ENCODE measurements around the gene TMPRSS11B. TPM values are rescaled to one million over a fixed set of nuclear protein-coding genes. Genes with fewer than 3 reads are reported as not detected.

Gene TMPRSS11B
- total and polyA plus RNA-seq, 2 of the 13 experiments (the other 11 are each of a cell fraction or from before 2014, with no cell fraction given), result not detected

- TF ChIP-seq PTBP1 (IDR thresholded peaks at IDR 0.05; ENCODE audit: low read depth, low read length, poor library complexity, severe bottlenecking), result no peak
Observed at GRCh38 chr4:68287704-68288392, 42.4 kb upstream of the TMPRSS11B start (continued).

- no peaks in the 10 kb centered on the region for H3K36me3 ChIP-seq (replicated peaks in 1 of 2; ENCODE audit: control insufficient read depth in 1 of 2, insufficient read depth in 2 of 2, low read length in 2 of 2)
- BruUV-seq (replicated peaks), result no TSS peak
- POLR2A ChIA-PET, result no interaction called here
- WGBS (ENCODE audit: low lambda C conversion rate), result 88% methylated on average over 3 of the region's 3 CpGs
- CTCF ChIA-PET (ENCODE audit: low intra/inter-chr PET ratio, low total read pairs), result no interaction called here
- H4K20me1 ChIP-seq (ENCODE audit: insufficient read depth, low read length), result no peaks in the 10 kb centered on the region
- H3K9me3 ChIP-seq (ENCODE audit: low read length), result no peaks in the 10 kb centered on the region
- no peaks in the 10 kb centered on the region for H3K79me2 ChIP-seq (ENCODE audit: insufficient read depth, low read length)
- peaks cover 15% of the 10 kb centered on the region for H3K4me1 ChIP-seq (ENCODE audit: insufficient read depth, low read length)
- no peak overlapping the region for H3K27ac ChIP-seq (ENCODE audit: extremely low read length, insufficient read depth, low read length)
- no peak overlapping the region for H3K9ac ChIP-seq (ENCODE audit: insufficient read depth, low read depth, low read length)
- in situ Hi-C loops (cut with HindIII; ENCODE audit: extremely low pct_ligation_motif_present, low pct_unique_long_range_greater_than_20kb), result no loop called here
- FAIRE-seq (no peak), ATAC-seq (no peak), DNase-seq (ENCODE audit: low spot score) (no peak)
- TF ChIP-seq ZNF180 (CRISPR knock-in tag; IDR thresholded peaks at IDR 0.05; ENCODE audit: borderline replicate concordance, low read depth), result no peak
- TF ChIP-seq CC2D1A (CRISPR knock-in tag; IDR thresholded peaks at IDR 0.05), result no peak
- TF ChIP-seq KLF11 (CRISPR knock-in tag; IDR thresholded peaks at IDR 0.05), result no peak
- no peak for TF ChIP-seq DMTF1 (CRISPR knock-in tag; IDR thresholded peaks at IDR 0.05)
- no peak for TF ChIP-seq UBTF (CRISPR knock-in tag; IDR thresholded peaks at IDR 0.05)
- H2AFZ ChIP-seq (ENCODE audit: low read length), result no peak overlapping the region
- intact Hi-C loops (cut with micrococcal nuclease; ENCODE audit: unreplicated experiment), result no loop called here
- H3K27me3 ChIP-seq (ENCODE audit: control insufficient read depth in 1 of 2, insufficient read depth in 2 of 2, low read length in 2 of 2), result peaks cover 0 to 1% of the 10 kb centered on the region in 2 experiments; a peak in 1 of 5 replicates
- no peak overlapping the region for H3K4me2 ChIP-seq (ENCODE audit: low read depth, low read length)
- no peak overlapping the region for H3K4me3 ChIP-seq (replicated peaks in 1 of 3; ENCODE audit: insufficient read depth in 1 of 3, low read depth in 2 of 3, low read length in 3 of 3)
Observed at GRCh38 chr4:68283714-68284113, 38.2 kb upstream of the TMPRSS11B start.
